ENCODE data around the gene SH2D2A.

GRCh38 chr1:156836041-156836654 lies 19.5 kb upstream of the SH2D2A start:
- TF ChIP-seq CTCF (IDR thresholded peaks at IDR 0.05) (no peak), EP300 (IDR thresholded peaks at IDR 0.05) (no peak)

Measured in tibial nerve (tissue), 4 donors.